Brain pericyte (primary cell): Measurements from ENCODE around the gene VPS35L.
"Not testable (repeated sequence)": the region's sequence is repeated elsewhere in the genome, so short reads cannot be mapped to it uniquely, and the experiment has no call there.

ENCODE experiments used
- DNase-seq: peaks from one replicate; pipeline ENCODE4 v3.0.0-alpha.2; 2012; ENCODE audit warnings: low read depth, low spot score

VPS35L gene

GRCh38 chr16:19649980-19650379, 94.5 kb downstream of the VPS35L start:
- DNase-seq: no peak

DNA sequence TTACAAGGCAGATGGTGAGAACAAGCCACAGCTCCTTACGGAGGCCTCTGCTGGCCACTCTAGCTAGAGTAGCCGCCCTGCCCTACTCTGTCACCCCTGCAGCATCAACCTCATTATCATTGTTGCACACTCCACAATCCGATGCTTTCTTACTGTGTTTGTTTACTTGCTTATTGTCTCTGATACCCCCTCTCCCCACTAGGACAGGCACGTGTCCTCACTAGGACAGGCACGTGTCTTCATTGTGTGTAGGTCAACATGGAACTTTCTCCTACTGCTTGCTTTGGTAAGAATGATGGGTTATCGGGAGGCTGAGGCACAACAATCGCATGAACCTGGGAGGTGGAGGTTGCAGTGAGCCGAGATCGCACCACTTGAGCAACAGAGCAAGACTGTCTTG, 98.6 kb downstream of the VPS35L start:
- DNase-seq: no peak

DNA sequence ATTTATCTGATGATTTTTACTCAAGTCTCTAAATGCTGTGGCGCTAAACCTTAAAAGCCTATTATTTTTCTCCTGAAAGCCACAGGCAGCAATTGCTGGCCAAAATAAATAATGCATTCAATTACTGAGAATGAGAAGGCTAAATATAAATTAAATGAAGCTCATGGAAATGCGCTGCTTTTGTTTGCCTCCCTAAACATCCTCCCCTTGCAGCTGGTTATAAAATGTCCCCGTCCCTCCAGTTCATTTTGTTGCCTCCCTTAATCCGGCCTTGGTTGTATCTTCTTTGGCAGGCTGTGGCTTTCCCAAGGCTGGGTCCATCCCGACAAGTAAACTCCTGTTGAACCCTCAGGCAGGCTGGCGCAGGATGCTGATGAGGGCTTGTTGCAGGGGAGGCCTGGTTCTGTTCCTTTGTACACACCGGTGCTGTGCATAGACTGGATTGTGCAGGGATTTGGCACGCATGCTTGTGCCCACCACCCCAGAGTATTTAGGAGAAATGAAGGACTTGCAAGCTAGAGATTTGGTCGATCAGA, 99.8 kb downstream of the VPS35L start:
- no peak for DNase-seq

- DNase-seq: no peak
These were observed 102.3 kb downstream of the VPS35L start for GRCh38 chr16:19657831-19658230.

DNA sequence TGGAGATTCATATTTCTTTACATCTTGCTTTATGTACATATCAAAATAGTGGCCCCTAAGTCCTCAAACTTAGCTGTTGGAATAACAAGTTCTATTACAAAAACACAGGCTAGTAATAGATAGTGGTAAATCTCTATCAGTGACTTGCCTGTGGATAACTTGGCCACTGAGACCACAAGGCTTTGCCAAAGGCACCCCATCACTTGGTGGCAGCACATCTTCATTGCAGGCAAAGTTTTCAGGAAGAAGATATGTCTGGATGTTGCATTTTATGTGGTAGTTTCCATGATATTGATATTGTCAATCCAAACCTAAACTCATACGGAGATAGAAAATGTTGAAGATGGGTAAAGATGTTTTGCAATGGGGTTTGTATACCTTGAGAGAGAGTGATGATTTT, 104.1 kb downstream of the VPS35L start:
- DNase-seq: no peak

GRCh38 chr16:19660432-19660831, 104.9 kb downstream of the VPS35L start:
- DNase-seq: no peak

DNA sequence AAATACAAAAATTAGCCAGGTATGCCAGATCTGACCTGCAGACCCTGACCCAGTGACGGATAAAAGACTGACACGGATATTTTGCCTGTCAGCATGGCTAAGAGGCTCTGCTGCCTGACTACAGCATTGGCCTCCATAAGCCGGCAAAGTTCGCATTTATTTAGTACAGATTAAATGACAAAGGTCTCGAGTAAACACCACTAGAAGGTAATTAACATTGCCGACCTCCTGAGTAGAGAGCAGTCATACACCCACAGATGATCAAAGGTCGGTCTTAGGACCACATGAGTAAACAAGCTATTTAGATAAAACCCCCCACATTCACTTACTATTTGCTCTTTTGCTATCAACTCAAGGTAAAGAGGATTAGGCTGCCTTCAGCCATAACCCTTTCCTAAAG, 106.8 kb downstream of the VPS35L start:
- no peak for DNase-seq

GRCh38 chr16:19664166-19664565, 108.7 kb downstream of the VPS35L start:
- no peak for DNase-seq

GRCh38 chr16:19665313-19665712, 109.8 kb downstream of the VPS35L start:
- DNase-seq: not testable (repeated sequence)

DNA sequence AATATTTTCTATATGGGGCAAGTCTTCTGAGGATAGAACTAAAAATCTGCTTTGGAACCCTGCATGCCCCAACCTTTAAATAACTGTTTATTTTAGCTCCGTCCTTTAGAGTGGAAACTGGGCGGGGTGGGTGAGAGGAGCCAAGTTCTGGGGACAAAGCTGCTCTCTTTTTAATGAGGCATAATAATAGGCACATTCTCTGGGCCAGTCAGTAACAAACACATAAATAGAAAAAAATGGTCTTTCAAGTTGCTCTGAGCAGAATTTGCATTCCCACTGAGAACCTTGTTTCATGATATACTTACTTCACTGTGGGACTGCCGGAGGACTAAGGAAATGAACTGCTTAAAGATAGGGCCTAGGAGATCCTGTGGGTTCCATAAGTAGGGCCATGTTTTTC, 111.0 kb downstream of the VPS35L start:
- no peak for DNase-seq

DNA sequence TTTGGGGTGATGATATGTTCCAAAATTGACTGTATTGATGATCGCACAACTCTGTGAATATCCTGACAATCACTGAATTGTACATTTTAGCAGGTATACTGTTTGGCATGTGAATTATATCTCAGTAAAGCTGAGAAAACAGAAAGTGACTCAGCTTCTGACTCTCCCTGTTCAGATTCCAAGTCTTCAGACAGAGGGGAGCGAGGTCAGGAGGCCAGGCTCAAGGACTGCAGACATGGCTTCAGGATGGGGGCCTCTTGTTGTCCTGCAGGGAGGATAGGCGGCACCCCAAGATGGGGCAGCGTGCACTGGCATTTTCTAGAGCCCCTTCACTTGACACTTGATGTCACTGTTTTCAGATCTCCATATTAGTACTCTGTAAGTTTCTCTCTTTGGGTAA, 116.9 kb downstream of the VPS35L start:
- DNase-seq: no peak

DNA sequence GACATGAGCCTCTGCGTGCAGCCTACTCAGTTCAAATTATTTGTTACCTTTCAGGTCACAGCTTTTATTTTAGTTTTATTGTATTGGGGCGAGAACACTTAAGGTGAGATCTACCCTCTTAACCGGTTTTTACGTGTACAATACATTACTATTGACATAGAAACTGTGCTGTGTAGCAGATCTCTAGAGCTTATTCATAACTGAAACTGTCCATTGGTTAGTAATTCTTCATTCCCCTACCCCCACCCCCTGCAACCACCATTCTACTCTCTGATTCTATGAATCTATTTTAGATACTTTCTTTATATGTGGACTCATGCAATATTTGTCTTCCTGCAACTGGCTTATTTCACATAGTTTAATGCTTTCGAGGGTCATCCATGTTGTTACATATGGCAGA, 119.0 kb downstream of the VPS35L start:
- DNase-seq: no peak

DNA sequence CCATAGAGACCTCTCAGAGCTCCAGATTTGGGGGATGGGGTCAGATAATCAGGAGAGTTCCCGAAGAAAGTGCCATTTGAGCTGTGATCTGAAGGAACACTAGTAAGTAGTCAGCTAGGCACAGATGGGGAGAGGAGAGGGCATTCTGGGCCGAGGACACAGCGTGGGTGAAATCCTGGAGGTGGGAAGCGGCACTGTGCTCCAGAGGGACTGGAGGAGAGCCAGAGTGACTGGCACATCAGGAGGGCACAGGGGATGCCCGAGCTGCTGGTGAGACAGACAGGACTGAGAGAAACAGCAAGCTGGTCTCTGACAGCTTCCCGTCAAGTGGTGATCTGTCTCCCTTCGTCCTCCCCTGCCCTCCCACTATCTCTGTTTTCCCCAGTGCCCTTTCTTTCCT, 121.9 kb downstream of the VPS35L start:
- DNase-seq: no peak

DNA sequence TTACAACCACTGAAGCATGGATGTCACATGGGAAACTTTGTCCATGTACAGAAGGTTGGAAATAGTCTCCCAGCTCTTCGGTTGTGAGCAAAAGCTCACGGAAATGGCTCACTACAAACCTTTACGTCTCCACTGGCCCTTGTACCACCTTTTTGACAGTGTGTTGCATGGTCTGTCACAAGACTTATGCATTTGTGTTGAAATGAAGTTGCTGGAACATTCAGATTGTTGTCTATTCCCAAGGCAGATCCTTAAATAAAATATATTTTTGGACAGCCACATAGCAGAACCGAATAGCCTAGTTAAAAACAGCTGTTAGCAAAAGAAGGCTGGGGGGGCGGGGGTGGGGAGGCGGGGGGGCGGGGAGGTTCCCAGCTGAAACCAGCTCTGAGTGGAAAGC, 123.3 kb downstream of the VPS35L start:
- no peak for DNase-seq

DNA sequence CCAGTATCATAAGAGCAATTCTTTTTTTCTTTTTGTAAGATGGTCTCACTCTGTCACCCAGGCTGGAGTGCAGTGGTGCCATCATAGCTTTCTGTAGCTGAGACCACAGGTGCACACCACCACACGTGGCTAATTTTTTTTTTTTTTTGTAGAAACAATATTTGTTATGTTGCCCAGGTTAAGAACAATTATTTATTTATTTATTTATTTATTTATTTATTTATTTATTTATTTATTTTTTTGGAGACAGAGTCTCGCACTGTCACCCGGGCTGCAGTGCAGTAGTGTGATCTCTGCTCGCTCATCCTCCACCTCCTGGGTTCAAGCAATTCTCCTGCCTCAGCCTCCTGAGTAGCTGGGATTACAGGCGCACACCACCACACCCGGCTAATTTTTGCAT, 123.8 kb downstream of the VPS35L start:
- DNase-seq: not testable (repeated sequence)

- no peak for DNase-seq
These were observed 125.4 kb downstream of the VPS35L start for GRCh38 chr16:19680881-19681340.

- DNase-seq: no peak
These were observed 126.1 kb downstream of the VPS35L start for GRCh38 chr16:19681637-19682036.

DNA sequence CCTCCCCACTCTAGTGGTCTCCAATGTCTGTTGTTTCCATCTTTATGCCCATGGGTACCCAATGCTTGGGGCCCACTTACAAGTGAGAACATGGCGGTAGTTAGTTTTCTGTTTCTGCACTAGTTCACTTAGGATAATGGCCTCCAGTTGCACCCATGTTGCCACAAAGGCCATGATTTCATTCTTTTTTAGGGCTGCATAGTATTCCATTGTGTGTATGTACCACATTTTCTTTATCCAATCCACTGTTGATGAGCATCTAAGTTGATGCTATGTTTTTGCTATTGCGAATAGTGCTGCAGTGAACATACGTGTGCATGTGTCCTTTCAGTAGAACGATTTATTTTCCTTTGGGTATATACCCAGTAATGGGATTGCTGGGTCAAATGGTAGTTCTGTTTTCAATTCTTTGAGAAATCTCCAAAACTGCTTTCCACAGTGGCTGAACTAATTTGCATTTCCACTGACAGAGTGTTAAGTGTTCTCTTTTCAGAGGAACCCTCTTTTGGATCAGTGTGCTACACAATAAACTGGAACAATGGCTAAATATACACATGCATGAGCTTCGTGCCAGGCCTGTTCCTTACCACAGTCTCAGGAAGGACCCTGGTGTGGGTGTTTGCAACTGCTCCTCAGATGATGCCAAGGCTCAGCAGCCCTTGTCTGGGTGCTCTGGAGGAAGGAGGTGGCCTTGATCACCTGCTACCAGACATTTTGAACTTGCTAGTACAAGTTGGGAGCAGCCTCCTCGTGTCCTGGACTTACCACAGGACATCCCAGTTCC, 128.1 kb downstream of the VPS35L start:
- no peak for DNase-seq

DNA sequence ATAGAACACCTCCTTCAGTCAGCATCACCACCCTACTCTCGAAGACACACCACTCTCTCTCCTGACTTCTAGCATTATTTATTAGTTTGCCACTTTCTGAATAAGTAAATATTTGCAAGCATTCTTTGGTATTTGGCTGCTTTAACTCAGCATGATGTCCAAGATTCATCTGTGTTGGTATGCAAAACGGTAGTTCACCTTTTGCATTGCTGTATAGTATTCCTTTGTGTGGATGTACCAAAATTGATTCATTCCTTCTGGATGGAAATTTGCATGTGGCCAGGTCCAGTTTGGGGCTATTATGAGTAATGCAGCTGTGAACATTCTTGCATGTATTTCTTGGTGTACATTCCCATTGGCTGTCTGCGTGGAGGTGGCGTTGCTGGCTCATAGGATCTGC, 129.7 kb downstream of the VPS35L start:
- DNase-seq: no peak

DNA sequence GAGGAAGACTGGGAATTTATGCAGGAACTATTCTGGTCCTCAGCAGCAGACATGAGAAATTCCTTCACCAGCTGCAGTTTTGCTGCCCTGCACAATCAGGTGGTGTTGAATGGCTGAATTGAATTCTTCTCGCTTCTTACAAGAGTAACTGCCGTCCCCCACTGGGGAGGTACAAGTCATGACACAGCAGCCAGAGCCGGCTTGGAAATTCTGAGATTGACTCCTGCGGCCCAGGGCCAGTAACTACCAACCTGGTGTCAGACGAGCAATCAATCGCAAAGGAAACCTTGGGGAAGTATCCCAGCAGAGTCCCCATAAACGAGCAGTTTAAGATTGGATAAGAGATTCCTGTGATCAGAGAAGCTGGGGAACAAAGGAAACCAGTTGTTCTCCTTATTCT, 131.8 kb downstream of the VPS35L start:
- DNase-seq: no peak

DNA sequence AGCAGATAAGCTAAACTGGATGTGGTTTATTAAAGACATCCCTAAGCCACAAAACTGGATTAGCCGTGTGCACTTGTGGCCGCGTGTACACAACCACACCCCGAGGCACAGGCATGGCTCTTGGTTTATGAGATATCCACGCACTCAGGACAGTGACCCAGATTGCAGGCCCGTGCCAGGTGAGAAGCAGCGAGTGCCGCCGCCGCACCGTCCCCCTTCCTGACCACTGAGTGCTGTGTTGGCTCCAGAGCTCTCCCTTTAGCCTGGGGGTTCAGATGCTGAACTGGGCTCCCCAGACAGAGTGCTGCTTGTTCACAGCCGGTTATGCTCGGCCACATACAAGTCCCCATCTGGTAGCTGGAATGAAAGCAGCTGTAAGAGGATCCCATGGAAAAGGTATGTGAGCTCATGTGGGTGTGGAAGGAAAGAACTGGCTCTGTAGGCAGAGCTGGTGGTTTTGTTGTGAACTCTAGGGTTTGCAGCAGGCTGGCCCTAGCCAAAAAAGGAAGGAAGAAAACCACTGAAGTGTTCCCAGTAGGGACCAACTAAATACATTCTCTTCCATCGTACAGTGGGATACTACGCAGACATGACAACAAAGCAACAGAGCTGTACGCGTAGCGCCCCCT, 133.0 kb downstream of the VPS35L start:
- DNase-seq: no peak

DNA sequence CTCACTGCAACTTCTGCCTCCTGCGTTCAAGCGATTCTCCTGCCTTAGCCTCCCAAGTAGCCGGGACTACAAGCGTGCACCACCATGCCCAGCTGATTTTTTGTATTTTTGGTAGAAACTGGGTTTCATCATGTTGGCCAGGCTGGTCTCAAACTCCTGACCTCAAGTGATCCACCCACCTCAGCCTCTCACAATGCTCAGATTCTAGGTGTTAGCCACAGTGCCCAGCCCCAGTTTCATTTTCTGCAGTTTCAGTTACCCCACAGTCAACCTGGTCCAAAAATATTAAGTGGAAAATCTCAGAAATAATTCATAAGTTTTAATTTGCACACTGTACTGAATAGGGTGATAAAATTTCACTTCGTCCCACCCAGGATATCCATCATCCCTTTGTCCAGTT, 133.8 kb downstream of the VPS35L start:
- DNase-seq: no peak

GRCh38 chr16:19690196-19690595, 134.7 kb downstream of the VPS35L start:
- no peak for DNase-seq
